HEK293T (cell line): ENCODE results near the gene NHS.

Source experiments
- CTCF ChIA-PET: fragments of 350-600 bp; formaldehyde crosslinking; extraction: SDS; loops from one replicate; lab custom pipeline; 2021; ENCODE audit warnings: antibody characterized with exemption, inconsistent platforms; lab: Yijun Ruan, JAX
- POLR2A ChIA-PET: fragments of 350-600 bp; formaldehyde crosslinking; extraction: SDS; loops from one replicate; lab custom pipeline; 2020; ENCODE audit warnings: antibody characterized with exemption, inconsistent platforms; lab: Yijun Ruan, JAX
- DNase-seq: peaks from one replicate; pipeline ENCODE4 v3.0.0; 2012; ENCODE audit warnings: mixed read lengths; ENCODE audit errors: extremely low spot score
- ARNT ChIP-seq: fragments of 450-650 bp; IDR thresholded peaks from 2 replicates; pipeline ENCODE4 v1.6.1; 2017; ENCODE audit warnings: mild to moderate bottlenecking
- BHLHE40 ChIP-seq: fragments of 450-650 bp; IDR thresholded peaks from 2 replicates; pipeline ENCODE4 v1.6.1; 2016; ENCODE audit warnings: mild to moderate bottlenecking, moderate library complexity, borderline replicate concordance
- CTBP1 ChIP-seq: fragments of 450-650 bp; IDR thresholded peaks from 2 replicates; pipeline ENCODE4 v1.6.1; 2016; ENCODE audit warnings: borderline replicate concordance
- ELF4 ChIP-seq: fragments of 450-650 bp; IDR thresholded peaks from 2 replicates; pipeline ENCODE4 v1.6.1; 2017; ENCODE audit warnings: antibody characterized with exemption
- FOXA1 ChIP-seq: fragments of 450-650 bp; IDR thresholded peaks from 2 replicates; pipeline ENCODE4 v1.6.1; 2016; ENCODE audit warnings: mild to moderate bottlenecking
- FOXK2 ChIP-seq: fragments of 450-650 bp; IDR thresholded peaks from 2 replicates; pipeline ENCODE4 v1.6.1; 2016; ENCODE audit warnings: mild to moderate bottlenecking
- FOXM1 ChIP-seq: fragments of 450-650 bp; IDR thresholded peaks from 2 replicates; pipeline ENCODE4 v1.6.1; 2017; ENCODE audit warnings: mild to moderate bottlenecking, borderline replicate concordance
- HDGF ChIP-seq: fragments of 450-650 bp; IDR thresholded peaks from 2 replicates; pipeline ENCODE4 v1.6.1; 2017; ENCODE audit warnings: antibody characterized with exemption, borderline replicate concordance
- L3MBTL2 ChIP-seq: fragments of 450-650 bp; conservative IDR thresholded peaks from 2 replicates; pipeline ENCODE4 v1.6.1; 2016; ENCODE audit warnings: mild to moderate bottlenecking
- LEF1 ChIP-seq: fragments of 450-650 bp; IDR thresholded peaks from 2 replicates; pipeline ENCODE4 v1.6.1; 2017; ENCODE audit warnings: mild to moderate bottlenecking, borderline replicate concordance
- NFRKB ChIP-seq: fragments of 450-650 bp; IDR thresholded peaks from 2 replicates; pipeline ENCODE4 v1.6.1; 2016; ENCODE audit warnings: mild to moderate bottlenecking, moderate library complexity
- PKNOX1 ChIP-seq: fragments of 450-650 bp; IDR thresholded peaks from 2 replicates; pipeline ENCODE4 v1.6.1; 2016
- SP1 ChIP-seq: fragments of 450-650 bp; IDR thresholded peaks from 2 replicates; pipeline ENCODE4 v1.6.1; 2017
- SUZ12 ChIP-seq: fragments of 450-650 bp; IDR thresholded peaks from 2 replicates; pipeline ENCODE4 v1.6.1; 2016; ENCODE audit warnings: mild to moderate bottlenecking
- TARDBP ChIP-seq: fragments of 450-650 bp; IDR thresholded peaks from 2 replicates; pipeline ENCODE4 v1.6.1; 2016
- ZNF384 ChIP-seq: fragments of 450-650 bp; IDR thresholded peaks from 2 replicates; pipeline ENCODE4 v1.6.1; 2016

Gene NHS

GRCh38 chrX:17484592-17484991 is 109.6 kb downstream of the NHS start:
- ChIA-PET CTCF (no interaction called here), POLR2A (no interaction called here)
- no peak for TF ChIP-seq L3MBTL2
- no peak for DNase-seq

- ChIA-PET POLR2A (no interaction called here), CTCF (no interaction called here)
- TF ChIP-seq ZNF384 (no peak), HDGF (no peak)
- DNase-seq = no peak
These were observed 110.4 kb downstream of the NHS start for GRCh38 chrX:17485391-17485790.

GRCh38 chrX:17488036-17488435 is 113.0 kb downstream of the NHS start:
- DNase-seq = no peak
- TF ChIP-seq LEF1 (no peak), BHLHE40 (no peak), NFRKB (no peak), TARDBP (no peak), HDGF (no peak), SP1 (no peak), FOXM1 (no peak), FOXK2 (no peak), FOXA1 (no peak)
- ChIA-PET CTCF (no interaction called here), POLR2A (no interaction called here)

GRCh38 chrX:17494216-17494615 is 119.2 kb downstream of the NHS start:
- TF ChIP-seq ELF4 = no peak
- TF ChIP-seq TARDBP = no peak
- TF ChIP-seq BHLHE40 = no peak
- no peak for TF ChIP-seq SP1
- ChIA-PET CTCF (no interaction called here), POLR2A (no interaction called here)
- DNase-seq = no peak

- ChIA-PET CTCF (no interaction called here), POLR2A (no interaction called here)
- TF ChIP-seq TARDBP (no peak), LEF1 (no peak), PKNOX1 (no peak), L3MBTL2 (no peak), ZNF384 (no peak), SUZ12 (no peak), FOXK2 (no peak), FOXM1 (no peak), BHLHE40 (no peak), CTBP1 (no peak), SP1 (no peak), ARNT (no peak), FOXA1 (no peak), ELF4 (no peak), HDGF (no peak), NFRKB (no peak)
- no peak for DNase-seq
These were observed 120.1 kb downstream of the NHS start for GRCh38 chrX:17495052-17495451.

- no peak for TF ChIP-seq ARNT
- no peak for TF ChIP-seq BHLHE40
- CTCF ChIA-PET = no interaction called here
- POLR2A ChIA-PET = no interaction called here
- DNase-seq = no peak
These were observed 121.4 kb downstream of the NHS start for GRCh38 chrX:17496407-17496806.

GRCh38 chrX:17497193-17497592 is 122.2 kb downstream of the NHS start:
- DNase-seq = no peak
- CTCF ChIA-PET = no interaction called here
- POLR2A ChIA-PET = no interaction called here
- no peak for TF ChIP-seq PKNOX1

GRCh38 chrX:17499512-17499911 is 124.5 kb downstream of the NHS start:
- POLR2A ChIA-PET = no interaction called here
- no peak for DNase-seq
- CTCF ChIA-PET = no interaction called here
- TF ChIP-seq FOXA1 (no peak), PKNOX1 (no peak)

GRCh38 chrX:17500145-17500579 is 125.2 kb downstream of the NHS start:
- POLR2A ChIA-PET = no interaction called here

More at GRCh38 chrX:17500145-17500579, 125.2 kb downstream of the NHS start:
- no peak for DNase-seq
- CTCF ChIA-PET = no interaction called here
- no peak for TF ChIP-seq CTBP1
- TF ChIP-seq FOXA1 = no peak
- no peak for TF ChIP-seq ZNF384
- no peak for TF ChIP-seq L3MBTL2
- no peak for TF ChIP-seq FOXM1
- TF ChIP-seq BHLHE40 = no peak
- TF ChIP-seq ARNT = no peak
- TF ChIP-seq HDGF = no peak
- no peak for TF ChIP-seq TARDBP
- TF ChIP-seq NFRKB = no peak
- TF ChIP-seq PKNOX1 = no peak
- no peak for TF ChIP-seq FOXK2
- no peak for TF ChIP-seq SP1
- no peak for TF ChIP-seq SUZ12
- no peak for TF ChIP-seq LEF1
- no peak for TF ChIP-seq ELF4
